ENCODE data around the gene ARHGAP26. TPM values are rescaled to one million over a fixed set of nuclear protein-coding genes. Genes with fewer than 3 reads are reported as not detected.
"Not testable (repeated sequence)": the region's sequence is repeated elsewhere in the genome, so short reads cannot be mapped to it uniquely, and the experiment has no call there.

Gene ARHGAP26
- polyA plus RNA-seq, 3 donors: 26.5 to 56.8 (median 28.7) TPM

GRCh38 chr5:142997591-142997990 is 227.4 kb downstream of the ARHGAP26 start:
- TF ChIP-seq CTCF (IDR thresholded peaks at IDR 0.05): no peak
- Histone ChIP-seq H3K9ac (ENCODE audit: insufficient read depth, low read length, poor library complexity, severe bottlenecking) (no peak overlapping the region), H3K27me3 (ENCODE audit: control insufficient read depth in 2 of 2, insufficient read depth in 2 of 2, low read length in 2 of 2) (no peaks in the 10 kb centered on the region), H3K9me3 (replicated peaks in 1 of 2; ENCODE audit: control insufficient read depth in 1 of 2, insufficient read depth in 1 of 2, low read length in 2 of 2) (no peaks in the 10 kb centered on the region), H4K20me1 (ENCODE audit: insufficient read depth, low read length) (no peaks in the 10 kb centered on the region), H3K4me1 (ENCODE audit: control insufficient read depth in 1 of 2, insufficient read depth in 2 of 2, low read length in 2 of 2) (peaks cover 49 to 74% of the 10 kb centered on the region in 2 donors), H3K79me2 (ENCODE audit: insufficient read depth, low read length) (peaks cover 51% of the 10 kb centered on the region), H3K27ac (ENCODE audit: low read depth in 1 of 2, low read length in 2 of 2) (no peak overlapping the region), H3K4me2 (replicated peaks; ENCODE audit: extremely low read depth, low read length, poor library complexity, severe bottlenecking) (no peak overlapping the region), H3K4me3 (replicated peaks in 1 of 3; ENCODE audit: low read depth in 2 of 3, low read length in 3 of 3) (no peak overlapping the region), H3K36me3 (replicated peaks in 1 of 2; ENCODE audit: control insufficient read depth in 1 of 2, insufficient read depth in 2 of 2, low read length in 2 of 2) (peaks cover 0 to 10% of the 10 kb centered on the region in 2 donors), H2AFZ (ENCODE audit: insufficient read depth, low read depth, low read length, poor library complexity, severe bottlenecking) (no peak overlapping the region)
- Mint-ChIP-seq H3K27me3 (ENCODE audit: low read depth in 3 of 3) (no peaks in the 10 kb centered on the region), H3K27ac (peak overlapping the region in 2 of 7 donors; percentile 45 to 73), H3K4me1 (peaks cover 74% of the 10 kb centered on the region), H3K4me3 (no peak overlapping the region), H3K9me3 (peaks cover 0 to 3% (median 0%) of the 10 kb centered on the region in 7 donors), H3K36me3 (peaks cover 31 to 50% of the 10 kb centered on the region in 2 donors)
- WGBS (ENCODE audit: insufficient coverage): no CpG with 5 or more reads among the region's 1 CpG
- peak in 1 of 3 donors; percentile 0 for DNase-seq
- intact Hi-C loops (cut with micrococcal nuclease): no loop called here

GRCh38 chr5:142998316-142999020 is 228.3 kb downstream of the ARHGAP26 start:
- Histone ChIP-seq H4K20me1 (ENCODE audit: insufficient read depth, low read length) (no peaks in the 10 kb centered on the region), H3K4me3 (replicated peaks in 1 of 3; ENCODE audit: low read depth in 2 of 3, low read length in 3 of 3) (no peak overlapping the region), H2AFZ (ENCODE audit: insufficient read depth, low read depth, low read length, poor library complexity, severe bottlenecking) (no peak overlapping the region), H3K9me3 (replicated peaks in 1 of 2; ENCODE audit: control insufficient read depth in 1 of 2, insufficient read depth in 1 of 2, low read length in 2 of 2) (no peaks in the 10 kb centered on the region), H3K27ac (ENCODE audit: low read depth in 1 of 2, low read length in 2 of 2) (peak overlapping the region; percentile 22 to 63), H3K79me2 (ENCODE audit: insufficient read depth, low read length) (peaks cover 50% of the 10 kb centered on the region), H3K4me2 (replicated peaks; ENCODE audit: extremely low read depth, low read length, poor library complexity, severe bottlenecking) (no peak overlapping the region), H3K27me3 (ENCODE audit: control insufficient read depth in 2 of 2, insufficient read depth in 2 of 2, low read length in 2 of 2) (no peaks in the 10 kb centered on the region), H3K4me1 (ENCODE audit: control insufficient read depth in 1 of 2, insufficient read depth in 2 of 2, low read length in 2 of 2) (peaks cover 54 to 77% of the 10 kb centered on the region in 2 donors), H3K36me3 (replicated peaks in 1 of 2; ENCODE audit: control insufficient read depth in 1 of 2, insufficient read depth in 2 of 2, low read length in 2 of 2) (peaks cover 0 to 10% of the 10 kb centered on the region in 2 donors), H3K9ac (ENCODE audit: insufficient read depth, low read length, poor library complexity, severe bottlenecking) (peak overlapping the region; percentile 33)
- Mint-ChIP-seq H3K4me1 (peaks cover 82% of the 10 kb centered on the region), H3K36me3 (peaks cover 31 to 53% of the 10 kb centered on the region in 2 donors), H3K4me3 (peak overlapping the region; percentile 28 to 55), H3K9me3 (peaks cover 0 to 3% (median 0%) of the 10 kb centered on the region in 7 donors), H3K27ac (peak overlapping the region; percentile 83 to 93 (median 90)), H3K27me3 (ENCODE audit: low read depth in 3 of 3) (no peaks in the 10 kb centered on the region)
- 90% methylated on average over 2 of the region's 6 CpGs for WGBS (ENCODE audit: insufficient coverage)
- no peak for DNase-seq
- no peak for TF ChIP-seq CTCF (IDR thresholded peaks at IDR 0.05)
- intact Hi-C loops (cut with micrococcal nuclease): no loop called here

- not testable (repeated sequence) for H3K4me3 ChIP-seq (replicated peaks in 1 of 3; ENCODE audit: low read depth in 2 of 3, low read length in 3 of 3); H3K4me3 Mint-ChIP-seq; H3K9me3 Mint-ChIP-seq; DNase-seq; H3K4me2 ChIP-seq (replicated peaks; ENCODE audit: extremely low read depth, low read length, poor library complexity, severe bottlenecking); H3K27me3 ChIP-seq (ENCODE audit: control insufficient read depth in 2 of 2, insufficient read depth in 2 of 2, low read length in 2 of 2); H3K9me3 ChIP-seq (replicated peaks in 1 of 2; ENCODE audit: control insufficient read depth in 1 of 2, insufficient read depth in 1 of 2, low read length in 2 of 2); H3K9ac ChIP-seq (ENCODE audit: insufficient read depth, low read length, poor library complexity, severe bottlenecking); H4K20me1 ChIP-seq (ENCODE audit: insufficient read depth, low read length); H3K27me3 Mint-ChIP-seq (ENCODE audit: low read depth in 3 of 3); H2AFZ ChIP-seq (ENCODE audit: insufficient read depth, low read depth, low read length, poor library complexity, severe bottlenecking); H3K36me3 ChIP-seq (replicated peaks in 1 of 2; ENCODE audit: control insufficient read depth in 1 of 2, insufficient read depth in 2 of 2, low read length in 2 of 2)
- H3K4me1 ChIP-seq (ENCODE audit: control insufficient read depth in 1 of 2, insufficient read depth in 2 of 2, low read length in 2 of 2): peaks cover 62 to 78% of the 10 kb centered on the region in 2 donors
- H3K4me1 Mint-ChIP-seq: peaks cover 83% of the 10 kb centered on the region
- peaks cover 26 to 54% of the 10 kb centered on the region in 2 donors for H3K36me3 Mint-ChIP-seq
- H3K27ac ChIP-seq (ENCODE audit: low read depth in 1 of 2, low read length in 2 of 2): peak overlapping the region; percentile 98 to 100
- intact Hi-C loops (cut with micrococcal nuclease): loop anchor here (5.0 to 10.0 kb wide), 5 partner anchors 46 to 404 kb away; partner anchors contain the start of gene NR3C1 (in 1 of the 2)
- H3K27ac Mint-ChIP-seq: peak overlapping the region; percentile 97 to 99 (median 99)
- peaks cover 61% of the 10 kb centered on the region for H3K79me2 ChIP-seq (ENCODE audit: insufficient read depth, low read length)
- WGBS (ENCODE audit: insufficient coverage): no CpG with 5 or more reads among the region's 1 CpG
These were observed 230.4 kb downstream of the ARHGAP26 start for GRCh38 chr5:143000551-143000950.
